ENCODE results near the gene CDC73. TPM values are rescaled to one million over a fixed set of nuclear protein-coding genes. Genes with fewer than 3 reads are reported as not detected.
"Not testable (repeated sequence)": the region's sequence is repeated elsewhere in the genome, so short reads cannot be mapped to it uniquely, and the experiment has no call there.

CDC73 gene
- total RNA-seq, 1 experiment from 2014 or later = 19.5 TPM

DNA sequence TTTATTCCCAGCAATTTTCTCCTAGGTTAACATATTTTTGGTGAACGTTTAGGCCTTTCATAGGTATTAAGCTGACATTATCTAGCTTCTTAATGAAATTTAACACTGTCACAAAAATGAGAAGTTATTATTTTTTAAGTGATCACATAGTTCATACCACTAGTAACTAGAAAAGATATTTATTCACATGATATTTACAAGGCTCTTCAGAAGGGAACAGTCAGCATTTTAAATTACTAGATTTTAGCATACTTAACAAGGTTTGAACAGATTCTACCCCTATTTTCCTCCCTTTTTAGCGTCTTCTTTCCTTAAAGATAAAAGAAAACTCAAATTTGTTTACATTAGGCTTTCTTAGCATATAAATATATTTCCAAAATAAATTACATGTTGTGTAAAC is 130.1 kb downstream of the CDC73 start:
- Histone ChIP-seq H3K27me3 (ENCODE audit: control insufficient read depth, insufficient read depth, low read length) (no peaks in the 10 kb centered on the region), H3K4me3 (ENCODE audit: insufficient read depth, low read depth, low read length) (no peak overlapping the region), H3K36me3 (replicated peaks; ENCODE audit: control insufficient read depth, insufficient read depth, low read length) (peaks cover 3% of the 10 kb centered on the region)

DNA sequence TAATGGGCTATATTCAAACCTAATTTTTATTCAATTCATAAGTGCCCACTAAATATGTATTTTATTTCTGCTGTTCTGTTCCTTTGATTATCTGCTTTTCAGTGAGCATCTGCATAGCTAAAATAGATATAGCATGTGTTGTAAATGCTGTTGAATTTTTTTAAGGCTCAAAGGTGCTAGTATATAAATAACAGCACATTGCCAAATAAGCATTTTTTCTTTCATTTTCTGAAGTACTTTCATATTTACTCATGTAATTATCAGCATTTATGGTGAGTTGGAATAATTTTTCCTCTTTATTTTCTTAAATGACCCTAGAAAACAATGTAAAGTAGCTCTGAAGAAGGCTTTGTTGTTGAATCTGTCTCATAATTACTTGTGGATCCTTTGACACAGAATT is 134.2 kb downstream of the CDC73 start:
- H3K4me3 ChIP-seq (ENCODE audit: insufficient read depth, low read depth, low read length) = no peak overlapping the region
- no peaks in the 10 kb centered on the region for H3K36me3 ChIP-seq (replicated peaks; ENCODE audit: control insufficient read depth, insufficient read depth, low read length)
- no peaks in the 10 kb centered on the region for H3K27me3 ChIP-seq (ENCODE audit: control insufficient read depth, insufficient read depth, low read length)
- DNase-seq = no peak

More for the DNA sequence above, 130.1 kb downstream of the CDC73 start:
- DNase-seq = no peak

DNA sequence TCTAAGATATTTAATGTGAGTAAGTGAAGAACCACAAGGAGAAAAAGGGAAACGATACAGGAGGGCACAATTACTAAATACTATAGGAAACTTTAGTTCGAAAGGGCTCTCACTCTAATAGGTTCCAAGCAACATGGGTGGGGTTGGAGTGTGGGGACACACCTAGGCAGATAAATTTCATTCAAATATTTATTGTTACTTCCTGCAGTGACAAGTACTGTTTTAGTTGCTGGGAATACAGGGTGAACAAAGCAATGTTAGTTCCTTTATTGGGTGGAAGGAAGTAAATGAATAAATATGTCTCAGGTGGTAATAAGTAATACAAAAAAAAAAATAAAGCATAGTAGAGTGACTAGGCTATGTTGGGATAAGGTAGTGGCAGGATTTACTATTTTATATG is 137.8 kb downstream of the CDC73 start:
- no peak for DNase-seq
- Histone ChIP-seq H3K36me3 (replicated peaks; ENCODE audit: control insufficient read depth, insufficient read depth, low read length) (no peaks in the 10 kb centered on the region), H3K4me3 (ENCODE audit: insufficient read depth, low read depth, low read length) (no peak overlapping the region), H3K27me3 (ENCODE audit: control insufficient read depth, insufficient read depth, low read length) (no peaks in the 10 kb centered on the region)

DNA sequence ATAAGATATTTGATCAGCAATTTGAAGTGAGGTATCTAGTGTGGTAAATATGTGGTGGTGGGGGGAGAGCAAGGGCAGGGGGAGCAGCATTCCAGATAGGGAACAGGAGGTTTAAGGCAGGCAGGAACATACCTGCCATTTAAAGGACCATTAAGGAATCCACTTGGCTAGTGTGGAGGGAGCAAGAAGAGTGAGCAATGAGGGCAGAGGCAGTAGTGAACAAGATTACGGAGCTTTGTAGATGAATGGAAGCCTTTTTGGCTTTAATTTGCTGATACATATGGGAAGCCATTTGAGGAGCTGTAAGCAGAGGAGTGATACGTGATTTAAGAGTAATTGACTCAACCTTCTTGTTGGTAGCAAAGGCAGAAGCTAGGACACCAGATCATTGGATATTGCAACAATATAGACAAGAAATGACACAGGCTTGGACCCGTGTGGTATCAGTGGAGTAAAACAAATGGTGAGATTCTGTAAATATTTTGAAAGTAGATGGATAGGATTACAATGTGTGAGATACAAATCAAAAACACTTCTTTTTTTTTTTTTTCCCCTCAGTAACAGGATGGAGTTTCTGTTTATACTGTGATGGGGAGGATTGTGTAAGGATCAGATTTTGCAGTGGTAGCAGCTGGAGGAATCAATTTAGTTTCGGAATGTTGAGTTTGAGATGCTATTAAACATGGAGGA is 138.4 kb downstream of the CDC73 start:
- DNase-seq = no peak
- H3K4me3 ChIP-seq (ENCODE audit: insufficient read depth, low read depth, low read length) = no peak overlapping the region
- H3K36me3 ChIP-seq (replicated peaks; ENCODE audit: control insufficient read depth, insufficient read depth, low read length) = no peaks in the 10 kb centered on the region

DNA sequence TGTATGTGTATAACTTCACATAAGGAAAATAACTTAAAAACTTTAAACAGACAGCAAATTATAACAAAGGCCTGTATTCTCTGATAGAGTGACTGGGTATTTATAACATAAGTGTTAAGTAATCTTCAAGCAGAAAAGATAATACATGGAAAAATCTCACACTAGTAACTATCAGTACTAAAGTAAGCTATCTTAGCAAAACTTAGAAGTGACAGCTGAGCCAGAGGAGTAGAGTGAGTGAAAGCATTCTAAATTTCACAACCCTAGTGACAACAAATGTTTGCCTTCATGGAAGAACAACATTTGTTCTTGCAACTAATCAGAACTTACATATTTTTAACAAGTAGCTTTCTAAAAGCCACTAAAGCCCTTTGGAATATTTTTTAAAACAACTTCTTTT is 139.1 kb downstream of the CDC73 start:
- Histone ChIP-seq H3K36me3 (replicated peaks; ENCODE audit: control insufficient read depth, insufficient read depth, low read length) (no peaks in the 10 kb centered on the region), H3K27me3 (ENCODE audit: control insufficient read depth, insufficient read depth, low read length) (no peaks in the 10 kb centered on the region), H3K4me3 (ENCODE audit: insufficient read depth, low read depth, low read length) (no peak overlapping the region)
- no peak for DNase-seq

More for the DNA sequence above, 138.4 kb downstream of the CDC73 start:
- no peaks in the 10 kb centered on the region for H3K27me3 ChIP-seq (ENCODE audit: control insufficient read depth, insufficient read depth, low read length)

DNA sequence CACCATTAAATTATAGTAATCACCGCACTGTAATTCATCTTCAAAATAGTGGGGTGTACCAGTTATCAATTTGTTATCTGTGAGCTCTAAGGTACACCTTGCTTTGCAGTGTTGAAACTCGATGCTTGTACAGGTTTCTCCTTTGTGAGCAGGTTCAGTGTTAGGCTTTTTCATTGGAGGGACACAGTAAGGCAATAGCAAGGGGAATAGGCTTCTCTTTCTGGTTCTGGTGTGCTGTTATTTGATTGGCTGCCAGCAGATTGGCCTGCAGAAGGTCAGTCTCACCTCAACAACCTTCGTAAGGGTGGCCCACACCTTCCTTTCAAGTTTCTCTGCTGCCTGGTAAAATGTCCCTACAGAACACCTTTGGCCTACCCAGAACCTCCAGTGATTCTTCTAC is 140.8 kb downstream of the CDC73 start:
- H3K36me3 ChIP-seq (replicated peaks; ENCODE audit: control insufficient read depth, insufficient read depth, low read length) = no peaks in the 10 kb centered on the region

DNA sequence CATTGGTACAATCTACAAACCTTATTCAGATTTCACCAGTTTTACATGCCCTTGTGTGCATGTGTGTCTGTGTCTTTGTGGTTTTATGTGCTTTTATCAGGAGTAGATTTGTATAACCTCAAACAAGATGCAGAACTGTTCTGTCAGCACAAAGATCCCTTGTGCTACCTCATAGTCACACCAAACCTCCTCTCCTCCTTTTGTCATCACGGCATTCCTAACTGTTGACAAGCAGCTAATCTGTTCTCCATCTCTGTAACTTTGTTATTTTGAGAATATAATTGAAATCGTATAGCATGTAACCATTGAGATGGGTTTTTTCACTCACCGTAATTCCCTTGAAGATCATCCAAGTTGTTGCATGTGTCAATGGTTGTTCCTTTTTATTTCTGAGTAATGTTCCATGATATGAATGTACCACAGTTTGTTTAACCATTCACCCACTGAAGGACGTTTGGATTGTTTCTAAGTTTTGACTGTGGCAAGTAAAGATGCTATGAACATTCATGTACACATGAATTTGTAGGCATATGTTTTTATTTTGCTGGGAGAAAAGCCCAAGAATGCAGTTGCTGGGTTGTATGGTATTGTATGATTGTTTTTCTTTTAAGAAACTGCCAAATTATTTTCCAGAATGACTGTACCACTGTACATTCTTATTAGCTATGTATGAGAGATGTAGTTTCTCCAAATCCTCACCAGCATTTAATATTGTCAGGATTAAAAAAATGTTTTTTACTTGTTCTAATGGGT is 142.7 kb downstream of the CDC73 start:
- Histone ChIP-seq H3K36me3 (replicated peaks; ENCODE audit: control insufficient read depth, insufficient read depth, low read length) (no peaks in the 10 kb centered on the region), H3K27me3 (ENCODE audit: control insufficient read depth, insufficient read depth, low read length) (no peaks in the 10 kb centered on the region)
- DNase-seq = no peak

More for the DNA sequence above, 140.8 kb downstream of the CDC73 start:
- Histone ChIP-seq H3K27me3 (ENCODE audit: control insufficient read depth, insufficient read depth, low read length) (no peaks in the 10 kb centered on the region), H3K4me3 (ENCODE audit: insufficient read depth, low read depth, low read length) (no peak overlapping the region)
- DNase-seq = no peak

DNA sequence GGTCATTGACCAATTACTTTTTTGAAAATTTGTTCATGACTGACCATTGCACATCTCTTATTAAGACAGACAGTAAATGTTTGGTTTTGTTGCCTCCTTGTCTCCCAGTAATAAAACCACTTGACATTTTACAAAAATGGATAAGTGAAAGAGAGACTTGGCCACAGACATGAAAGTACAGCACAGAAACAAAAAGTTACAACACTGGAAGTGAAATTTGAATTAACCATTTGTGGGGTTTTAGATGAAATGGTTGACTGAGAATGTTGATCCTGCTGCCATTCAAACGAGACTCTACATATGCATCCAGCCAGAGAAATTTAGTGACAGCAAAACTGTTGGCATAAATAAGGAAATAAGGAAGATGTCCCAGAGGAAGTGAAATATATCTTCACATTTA is 143.9 kb downstream of the CDC73 start:
- no peaks in the 10 kb centered on the region for H3K27me3 ChIP-seq (ENCODE audit: control insufficient read depth, insufficient read depth, low read length)
- H3K4me3 ChIP-seq (ENCODE audit: insufficient read depth, low read depth, low read length) = no peak overlapping the region
- H3K36me3 ChIP-seq (replicated peaks; ENCODE audit: control insufficient read depth, insufficient read depth, low read length) = no peaks in the 10 kb centered on the region
- no peak for DNase-seq

More for the DNA sequence above, 142.7 kb downstream of the CDC73 start:
- no peak overlapping the region for H3K4me3 ChIP-seq (ENCODE audit: insufficient read depth, low read depth, low read length)

DNA sequence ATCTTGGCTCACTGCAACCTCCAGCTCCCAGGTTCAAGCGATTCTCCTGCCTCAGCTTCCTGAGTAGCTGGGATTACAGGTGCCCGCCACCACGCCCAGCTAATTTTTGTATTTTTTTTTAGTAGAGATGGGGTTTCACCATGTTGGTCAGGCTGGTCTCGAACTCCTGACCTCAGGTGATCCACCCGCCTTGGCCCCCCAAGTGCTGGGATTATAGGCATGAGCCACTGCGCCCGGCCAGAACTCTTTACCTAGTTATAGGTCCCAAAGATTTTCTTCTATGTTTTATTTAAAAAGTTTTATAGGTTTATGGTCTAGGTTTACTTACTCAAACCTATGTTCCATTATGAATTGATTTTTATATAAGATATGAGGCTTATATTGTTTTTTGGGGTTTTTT is 145.0 kb downstream of the CDC73 start:
- H3K36me3 ChIP-seq (replicated peaks; ENCODE audit: control insufficient read depth, insufficient read depth, low read length); H3K4me3 ChIP-seq (ENCODE audit: insufficient read depth, low read depth, low read length); DNase-seq; H3K27me3 ChIP-seq (ENCODE audit: control insufficient read depth, insufficient read depth, low read length): not testable (repeated sequence)

DNA sequence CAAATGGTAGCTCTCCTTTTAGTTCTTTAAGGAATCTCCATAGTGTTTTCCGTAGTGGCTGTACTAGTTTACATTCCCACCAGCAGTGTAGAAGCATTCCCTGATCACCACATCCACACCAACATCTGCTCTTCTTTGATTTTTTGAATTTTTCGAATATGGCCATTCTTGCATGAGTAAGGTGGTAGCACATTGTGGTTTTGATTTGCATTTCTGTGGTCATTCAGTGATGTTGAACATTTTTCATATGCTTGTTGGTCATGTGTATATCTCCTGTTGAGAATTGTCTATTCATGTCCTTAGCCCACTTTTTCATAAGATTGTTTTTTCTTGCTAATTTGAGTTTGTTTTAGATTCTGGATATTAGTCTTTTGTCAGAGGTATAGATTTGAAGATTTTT is 149.2 kb downstream of the CDC73 start:
- no peak for DNase-seq
- no peak overlapping the region for H3K4me3 ChIP-seq (ENCODE audit: insufficient read depth, low read depth, low read length)

DNA sequence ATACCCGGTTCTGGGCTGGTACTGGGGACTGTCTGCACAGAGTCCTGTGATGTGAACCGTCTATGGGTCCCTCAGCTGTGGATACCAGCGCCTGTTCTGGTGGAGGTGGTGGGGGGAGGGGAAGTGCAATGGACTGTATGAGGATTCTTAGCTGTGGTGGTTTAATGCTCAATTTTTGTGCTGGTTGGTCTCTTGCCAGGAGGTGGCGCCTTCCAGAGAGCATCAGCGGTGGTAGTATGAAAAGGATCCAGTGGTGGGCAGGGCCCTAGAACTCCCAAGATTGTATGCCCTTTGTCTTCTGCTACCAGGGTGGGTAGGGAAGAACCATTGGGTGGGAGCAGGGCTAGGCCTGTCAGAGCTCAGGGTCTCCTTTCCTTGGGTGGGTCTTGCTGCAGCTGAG is 153.9 kb downstream of the CDC73 start:
- Histone ChIP-seq H3K36me3 (replicated peaks; ENCODE audit: control insufficient read depth, insufficient read depth, low read length) (no peaks in the 10 kb centered on the region), H3K27me3 (ENCODE audit: control insufficient read depth, insufficient read depth, low read length) (no peaks in the 10 kb centered on the region), H3K4me3 (ENCODE audit: insufficient read depth, low read depth, low read length) (no peak overlapping the region)
- no peak for DNase-seq

More for the DNA sequence above, 149.2 kb downstream of the CDC73 start:
- no peaks in the 10 kb centered on the region for H3K36me3 ChIP-seq (replicated peaks; ENCODE audit: control insufficient read depth, insufficient read depth, low read length)
- H3K27me3 ChIP-seq (ENCODE audit: control insufficient read depth, insufficient read depth, low read length) = no peaks in the 10 kb centered on the region

DNA sequence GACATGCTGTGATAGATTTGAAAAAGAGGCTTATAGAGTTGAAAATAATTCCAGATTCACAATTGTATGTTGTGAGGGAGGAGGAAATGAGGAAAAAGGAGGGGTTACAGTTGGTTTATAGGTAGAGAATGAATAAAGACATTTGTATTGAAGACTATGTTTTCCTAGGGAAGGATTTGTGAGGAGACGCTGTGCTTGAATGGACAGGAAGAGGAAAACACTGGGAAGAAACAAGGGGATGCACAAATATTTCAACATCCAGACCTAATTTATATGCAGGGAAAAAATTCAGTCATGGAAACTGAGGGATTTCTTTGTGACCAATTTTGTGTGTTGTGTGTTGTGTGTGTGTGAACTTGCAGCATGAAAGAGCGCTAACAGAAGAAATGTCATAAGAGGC is 157.1 kb downstream of the CDC73 start:
- DNase-seq = no peak
- Histone ChIP-seq H3K27me3 (ENCODE audit: control insufficient read depth, insufficient read depth, low read length) (no peaks in the 10 kb centered on the region), H3K36me3 (replicated peaks; ENCODE audit: control insufficient read depth, insufficient read depth, low read length) (no peaks in the 10 kb centered on the region), H3K4me3 (ENCODE audit: insufficient read depth, low read depth, low read length) (no peak overlapping the region)

DNA sequence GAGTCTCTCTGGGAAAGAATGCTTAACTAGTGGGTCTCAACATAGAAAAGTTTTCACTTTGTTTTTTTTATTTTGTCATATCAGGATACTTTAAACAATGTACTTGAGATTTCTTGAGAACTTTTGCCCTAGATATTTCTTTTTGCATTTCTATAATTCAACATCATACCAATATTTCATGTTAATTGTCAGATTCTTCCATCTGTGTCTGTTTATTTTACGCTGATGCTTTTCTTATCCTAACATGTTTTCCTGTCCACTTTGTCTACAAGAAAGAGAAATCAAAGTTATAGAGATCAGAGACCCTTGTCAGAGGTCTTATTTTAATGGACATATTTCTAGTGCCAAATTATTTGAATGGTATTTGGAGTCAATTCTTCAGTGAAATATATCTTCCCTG is 160.1 kb downstream of the CDC73 start:
- no peaks in the 10 kb centered on the region; the same call in none of the 2 replicates for H3K36me3 ChIP-seq (replicated peaks; ENCODE audit: control insufficient read depth, insufficient read depth, low read length)
- DNase-seq = no peak
- no peaks in the 10 kb centered on the region for H3K27me3 ChIP-seq (ENCODE audit: control insufficient read depth, insufficient read depth, low read length)
- H3K4me3 ChIP-seq (ENCODE audit: insufficient read depth, low read depth, low read length) = no peak overlapping the region

DNA sequence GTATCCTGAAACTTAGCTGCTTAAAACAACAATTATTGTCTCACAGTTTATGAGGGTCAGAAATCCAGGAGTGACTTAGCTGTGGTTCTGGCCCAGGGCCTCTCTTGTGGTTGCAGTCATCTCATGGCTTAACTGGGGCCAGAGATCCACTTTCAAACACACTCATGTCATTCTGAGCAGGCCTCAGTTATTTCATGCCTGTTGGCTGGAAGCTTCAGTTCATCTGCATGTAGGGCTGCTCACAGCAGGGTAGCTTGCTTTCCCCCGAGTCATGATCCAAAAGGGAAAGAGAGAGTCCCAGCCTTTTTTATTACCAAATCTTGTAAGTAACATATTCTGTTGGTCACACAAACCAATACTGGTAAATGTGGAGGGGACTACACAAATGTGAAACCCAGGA is 161.2 kb downstream of the CDC73 start:
- H3K27me3 ChIP-seq (ENCODE audit: control insufficient read depth, insufficient read depth, low read length) = no peaks in the 10 kb centered on the region
- H3K36me3 ChIP-seq (replicated peaks; ENCODE audit: control insufficient read depth, insufficient read depth, low read length) = no peaks in the 10 kb centered on the region; the same call in none of the 2 replicates
- DNase-seq = peak; percentile 13
- no peak overlapping the region for H3K4me3 ChIP-seq (ENCODE audit: insufficient read depth, low read depth, low read length)

DNA sequence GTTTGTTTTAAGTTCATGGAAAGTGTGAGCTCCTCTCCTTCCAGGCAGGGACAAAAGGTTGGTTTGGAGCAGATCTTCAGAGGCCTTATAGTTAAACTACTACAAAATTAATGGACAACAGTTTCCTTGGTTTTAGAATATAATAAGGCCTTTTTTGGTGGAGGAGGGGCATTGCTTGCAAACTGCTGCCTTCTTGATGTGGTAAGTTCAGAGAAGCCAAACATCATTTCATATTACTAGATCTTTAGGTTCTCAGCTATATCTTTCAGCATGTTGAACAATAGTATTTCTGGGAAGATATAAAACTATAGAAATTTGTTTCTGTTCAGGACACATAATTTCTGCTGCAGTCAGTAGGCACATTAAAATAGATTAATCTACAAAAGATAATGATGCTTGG is 162.4 kb downstream of the CDC73 start:
- no peak for DNase-seq
- no peak overlapping the region for H3K4me3 ChIP-seq (ENCODE audit: insufficient read depth, low read depth, low read length)
- H3K27me3 ChIP-seq (ENCODE audit: control insufficient read depth, insufficient read depth, low read length) = no peaks in the 10 kb centered on the region
- no peaks in the 10 kb centered on the region; the same call in none of the 2 replicates for H3K36me3 ChIP-seq (replicated peaks; ENCODE audit: control insufficient read depth, insufficient read depth, low read length)

Data from H7 (cell line).